GM18870 (cell line): ENCODE measurements around the gene PLEKHG3.
"Not testable (repeated sequence)": the region's sequence is repeated elsewhere in the genome, so short reads cannot be mapped to it uniquely, and the experiment has no call there.

Source experiments
- ATAC-seq: cut with Tn5 transposase; IDR thresholded peaks from one replicate; pipeline ENCODE4 v1.9.1; 2021; ENCODE audit warnings: moderate library complexity; ENCODE audit not compliant: unreplicated experiment

PLEKHG3 gene

DNA sequence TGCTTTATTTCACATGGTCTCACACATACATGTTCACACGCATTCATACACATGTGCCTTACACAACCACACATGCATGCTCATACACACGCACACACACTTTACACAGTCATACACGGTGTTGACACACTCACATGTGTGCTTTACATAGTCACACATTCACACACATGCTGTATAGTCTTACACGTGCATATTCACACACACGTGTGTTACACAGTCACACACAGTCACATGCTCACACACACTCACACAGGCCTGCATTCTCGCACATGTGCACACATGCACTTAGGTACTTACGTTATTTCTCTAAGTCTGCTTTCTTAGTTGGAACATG lies 18.0 kb upstream of the PLEKHG3 start:
- no peak for ATAC-seq

DNA sequence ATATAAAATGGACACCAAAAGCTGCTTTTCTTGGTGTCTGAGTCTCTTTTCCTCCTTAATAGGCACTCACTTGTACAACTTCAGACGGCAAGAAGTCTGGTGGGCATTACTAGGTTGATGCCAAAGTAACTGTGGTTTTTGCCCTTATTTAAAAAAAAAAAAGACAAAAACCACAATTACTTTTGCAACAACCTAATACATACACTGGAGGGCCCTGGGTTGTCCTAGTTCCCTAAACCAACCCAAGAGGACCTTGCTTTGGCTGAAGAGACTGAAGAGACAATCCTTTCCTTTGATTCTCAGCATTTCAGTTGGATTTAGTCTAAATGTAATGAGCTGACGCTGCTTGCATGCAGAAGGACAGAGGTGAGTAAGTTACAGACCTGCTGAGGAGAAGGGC lies 16.2 kb upstream of the PLEKHG3 start:
- no peak for ATAC-seq

DNA sequence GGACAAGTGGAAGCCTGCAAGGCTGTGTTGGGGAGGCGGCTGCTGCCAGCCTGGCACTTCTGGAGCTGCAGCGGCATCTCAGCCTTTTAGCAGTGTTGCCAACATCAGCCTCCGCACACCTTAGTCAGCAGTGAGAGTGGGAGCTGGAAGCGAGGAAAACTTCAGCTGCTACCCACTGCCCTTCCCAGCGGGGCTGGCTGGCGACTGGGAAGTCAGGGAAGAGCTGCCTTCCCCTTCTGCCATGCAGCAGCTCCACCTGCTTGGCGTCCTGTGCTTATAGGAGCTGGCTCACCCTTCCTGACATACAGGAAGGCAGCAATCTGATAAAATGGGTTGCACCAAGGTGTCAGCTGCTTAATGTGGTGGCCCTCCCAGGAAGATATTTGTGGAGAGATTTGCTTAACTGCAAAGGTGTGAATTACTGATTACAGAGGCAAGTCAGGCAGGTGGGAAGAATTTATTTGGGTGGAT lies 15.4 kb upstream of the PLEKHG3 start:
- ATAC-seq = no peak

DNA sequence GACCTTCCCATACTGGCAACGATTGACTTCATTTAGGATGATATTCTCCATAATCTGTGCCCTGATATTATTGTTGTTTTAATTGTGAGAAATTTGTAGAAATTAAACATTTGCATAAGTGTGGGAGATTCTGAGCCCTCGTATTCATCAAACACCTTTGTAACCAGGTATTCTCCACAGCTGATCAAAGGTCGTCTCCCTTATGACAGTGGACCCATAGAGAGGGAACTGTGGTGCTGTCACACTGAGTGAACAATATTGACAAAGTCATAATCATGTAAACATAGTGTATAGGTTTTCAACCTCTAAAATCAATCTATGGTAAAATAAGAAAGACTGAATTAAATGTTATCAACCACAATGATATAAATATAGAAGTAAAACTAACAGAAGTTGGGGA lies 14.9 kb upstream of the PLEKHG3 start:
- no peak for ATAC-seq

DNA sequence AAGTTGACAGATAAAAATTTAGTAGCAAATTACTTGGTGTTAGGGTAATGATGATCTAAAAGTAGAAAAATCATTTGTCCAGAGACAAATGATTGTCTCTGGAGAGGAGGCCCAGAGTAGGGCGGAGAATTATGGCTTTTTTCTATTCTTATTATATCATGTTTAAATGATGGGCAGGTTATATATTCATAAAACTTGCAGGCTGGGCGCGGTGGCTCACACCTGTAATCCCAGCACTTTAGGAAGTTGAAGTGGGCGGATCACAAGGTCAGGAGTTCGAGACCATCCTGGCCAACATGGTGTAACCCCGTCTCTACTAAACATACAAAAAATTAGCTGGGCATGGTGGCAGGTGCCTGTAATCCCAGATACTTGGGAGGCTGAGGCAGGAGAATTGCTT lies 13.6 kb upstream of the PLEKHG3 start:
- ATAC-seq = not testable (repeated sequence)

DNA sequence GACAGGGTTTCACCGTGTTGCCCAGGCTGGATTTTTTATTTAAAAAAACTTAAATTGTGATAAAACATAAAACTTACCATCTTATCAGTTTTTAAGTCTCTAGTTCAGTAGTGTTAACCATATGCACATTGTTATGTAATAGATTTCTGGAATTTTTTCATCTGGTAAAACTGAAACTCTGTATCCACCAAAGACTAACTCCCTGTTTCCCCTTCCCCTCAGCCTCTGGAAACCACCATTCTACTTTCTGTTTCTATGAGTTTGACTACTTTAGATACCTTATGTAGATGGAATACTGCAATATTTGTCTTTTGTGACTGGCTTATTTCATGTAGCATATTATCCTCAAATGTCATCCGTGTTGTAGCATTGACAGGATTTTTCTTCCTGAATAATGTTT lies 12.8 kb upstream of the PLEKHG3 start:
- ATAC-seq = no peak

DNA sequence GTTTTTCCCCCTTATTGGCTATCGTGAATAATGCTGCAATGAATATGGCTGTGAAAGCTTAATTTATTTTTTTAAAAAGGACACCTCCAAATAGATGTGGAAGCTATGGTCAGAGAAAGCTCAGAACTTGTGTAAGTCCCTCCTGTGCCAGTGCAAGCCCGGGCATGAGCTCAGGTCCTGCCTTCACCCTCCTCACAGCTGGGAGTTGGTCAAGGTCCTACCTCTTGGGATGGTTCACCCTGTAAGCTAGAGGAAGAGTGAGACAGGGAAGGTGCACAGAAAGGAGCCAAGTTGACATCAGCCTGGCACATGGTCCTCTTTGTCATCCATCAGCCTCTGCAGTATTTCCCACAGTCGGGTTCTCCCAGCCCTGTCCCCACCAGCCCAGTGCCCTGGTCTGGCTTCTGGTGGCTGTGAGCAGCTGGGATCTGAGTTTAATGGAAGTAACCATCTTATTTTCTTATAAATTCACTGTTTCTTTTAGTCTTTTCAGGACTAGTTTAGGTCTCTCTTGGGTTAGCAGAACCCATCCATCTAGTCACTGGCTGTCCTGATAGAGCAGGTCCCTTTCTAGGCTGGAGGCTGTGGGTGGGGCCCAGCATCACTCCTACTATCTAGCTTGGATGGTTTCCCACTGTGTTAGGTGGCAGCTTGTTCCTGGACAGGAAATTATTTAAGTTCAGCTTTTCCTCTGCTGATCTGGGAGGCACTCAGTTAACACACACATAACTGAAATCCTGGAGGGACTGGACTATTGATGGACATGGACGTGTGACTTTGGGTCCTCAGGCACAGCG lies 11.8 kb upstream of the PLEKHG3 start:
- ATAC-seq = no peak

DNA sequence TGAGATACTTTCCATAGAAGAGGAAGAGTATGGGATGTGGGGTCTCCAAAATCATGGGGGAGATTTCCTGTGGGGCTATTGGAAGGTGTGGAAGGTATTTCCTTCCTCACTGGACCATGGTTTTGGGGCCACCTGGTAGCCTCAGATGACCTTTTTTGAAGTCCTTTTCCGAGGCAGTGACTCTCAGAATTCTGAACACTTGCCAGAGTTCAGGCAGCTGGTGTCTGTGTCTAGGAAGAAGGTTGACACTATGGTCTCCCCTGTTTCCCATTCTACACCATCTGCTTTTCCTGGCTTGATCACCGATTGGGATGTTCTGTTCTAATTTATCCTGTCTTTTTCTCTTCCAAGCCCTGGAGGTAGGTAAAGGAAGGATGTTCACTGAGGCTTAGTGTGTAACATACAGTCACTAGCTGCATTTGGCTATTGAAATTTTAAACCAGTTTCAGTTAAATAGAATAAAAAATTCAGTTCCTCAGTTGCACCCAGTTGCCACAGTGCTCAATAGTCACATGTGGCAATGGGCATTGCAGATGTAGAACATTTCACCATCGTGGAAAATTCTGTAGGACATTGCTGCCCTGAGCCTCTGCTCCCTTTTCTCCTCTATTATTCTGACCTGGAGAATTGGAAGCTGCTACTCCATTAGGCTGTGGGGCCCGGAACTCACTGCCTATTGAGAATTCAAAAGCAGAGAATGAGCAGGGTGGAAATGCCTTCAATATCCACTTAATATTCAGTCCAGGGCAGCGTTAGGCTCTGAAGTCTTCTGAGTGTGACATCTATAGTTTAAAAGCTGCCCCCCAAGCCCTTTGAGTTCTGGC lies 11.0 kb upstream of the PLEKHG3 start:
- ATAC-seq = no peak

DNA sequence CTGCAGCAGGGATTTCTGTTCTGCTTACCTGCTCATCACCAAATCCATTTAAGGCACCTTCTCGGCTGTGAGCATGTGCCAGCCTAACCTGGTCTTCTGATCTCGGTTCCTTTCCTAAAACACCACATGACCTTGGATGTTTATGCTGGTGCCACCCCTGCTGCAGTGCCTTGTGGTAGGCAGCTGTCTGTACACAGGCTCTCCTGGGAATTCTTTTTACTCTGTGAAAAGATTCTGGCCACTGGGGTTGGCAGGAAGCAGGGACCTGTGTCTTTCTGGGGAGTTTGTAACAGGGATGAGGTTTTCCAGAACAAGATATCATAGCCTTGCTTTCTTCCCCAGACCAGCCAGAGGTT lies 10.4 kb upstream of the PLEKHG3 start:
- no peak for ATAC-seq

DNA sequence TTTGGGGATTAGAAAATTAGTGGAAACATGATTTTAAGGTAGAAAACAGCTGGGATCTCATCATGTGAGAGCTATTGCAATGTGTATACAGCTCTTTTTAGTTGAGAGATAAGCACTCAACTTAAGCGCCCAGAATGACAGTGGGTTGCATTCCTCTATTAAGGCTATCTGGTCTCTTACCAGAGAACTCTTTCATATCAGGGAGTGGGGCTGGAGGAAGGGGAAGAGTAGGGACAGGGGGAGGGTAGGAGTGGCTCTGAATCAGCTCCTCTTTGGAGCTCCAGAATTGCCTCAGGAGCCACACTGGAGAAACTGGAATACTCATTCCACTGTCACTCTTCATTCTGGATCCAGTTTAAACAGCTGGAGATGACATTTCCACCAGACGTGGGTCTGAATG lies 9.2 kb upstream of the PLEKHG3 start:
- no peak for ATAC-seq

DNA sequence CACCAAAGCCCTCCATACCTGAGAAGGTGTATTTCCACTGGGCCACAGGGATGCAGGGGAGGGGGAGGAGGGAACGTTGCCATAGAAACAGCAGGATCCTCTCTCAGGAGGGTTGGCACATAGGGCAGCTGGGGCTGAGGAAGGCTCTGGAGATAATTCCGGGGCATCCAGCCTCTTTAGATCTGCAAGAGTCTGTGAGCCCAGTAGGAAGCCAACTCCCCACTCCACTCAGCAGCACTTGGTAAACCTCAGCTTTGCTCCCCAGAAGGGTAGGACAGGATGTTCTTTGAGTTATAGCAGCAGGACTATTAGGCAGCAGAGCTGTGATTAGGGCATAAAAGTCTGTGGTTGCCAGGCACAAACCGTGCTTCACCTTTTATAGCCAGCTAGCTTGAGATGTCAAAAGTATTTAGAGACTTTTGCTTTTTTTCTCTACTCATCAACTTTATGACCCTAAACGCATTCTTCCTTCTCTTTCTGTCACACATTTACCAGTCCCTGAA lies 7.8 kb upstream of the PLEKHG3 start:
- ATAC-seq = no peak

DNA sequence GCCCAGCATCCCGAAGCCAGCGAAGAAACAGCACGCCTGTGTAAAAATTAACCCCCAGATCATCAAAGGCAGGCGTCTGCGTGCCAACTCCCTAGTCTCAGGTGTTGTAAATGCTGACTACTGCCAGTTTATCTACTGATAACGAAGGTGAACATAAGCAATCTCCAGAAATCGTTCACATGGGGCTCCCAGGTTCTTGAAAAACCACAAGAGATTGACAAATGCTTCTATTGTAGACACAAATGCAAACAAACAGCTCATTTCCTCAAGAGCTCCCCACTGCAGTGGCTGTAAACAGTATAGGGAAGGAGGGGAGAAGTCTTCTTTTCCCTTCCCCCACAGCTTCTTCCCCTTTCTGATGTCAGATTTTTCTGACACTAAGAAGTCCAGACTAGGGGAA lies 5.3 kb upstream of the PLEKHG3 start:
- ATAC-seq = no peak

DNA sequence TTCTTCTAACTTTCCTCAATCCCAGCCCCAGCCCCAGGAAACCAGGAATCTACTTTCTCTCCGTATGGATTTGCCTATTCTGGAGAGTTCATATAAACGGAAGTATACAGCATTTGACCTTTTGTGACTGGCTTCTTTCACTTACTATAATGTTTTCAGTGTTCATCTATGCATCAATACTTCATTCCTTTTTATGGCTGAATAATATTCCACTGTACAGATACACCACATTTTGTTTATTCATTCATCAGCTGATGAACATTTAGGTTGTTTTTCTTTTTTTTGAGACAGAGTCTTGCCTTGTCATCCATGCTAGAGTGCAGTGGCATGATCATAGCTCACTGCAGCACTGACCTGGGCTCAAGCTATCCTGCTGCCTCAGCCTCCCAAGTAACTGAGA lies 3.9 kb upstream of the PLEKHG3 start:
- no peak for ATAC-seq

DNA sequence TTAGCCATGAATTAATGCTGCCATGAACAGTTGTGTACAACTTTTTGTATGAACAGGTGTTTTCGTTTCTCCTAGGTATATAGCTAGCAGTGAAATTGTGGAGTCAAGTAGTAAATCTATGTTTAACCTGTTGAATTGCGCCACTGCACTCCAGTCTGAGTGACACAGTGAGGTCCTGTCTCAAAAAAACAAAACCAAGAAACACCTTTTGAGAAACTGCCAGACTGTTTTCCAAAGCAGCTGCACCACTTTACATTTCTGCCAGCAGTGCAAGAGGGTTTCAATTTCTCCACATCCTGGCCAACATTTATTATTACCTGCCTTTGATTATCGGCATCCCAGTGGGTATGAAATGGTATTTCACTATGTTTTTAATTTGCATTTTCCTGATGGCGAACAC lies 3.3 kb upstream of the PLEKHG3 start:
- ATAC-seq = no peak

DNA sequence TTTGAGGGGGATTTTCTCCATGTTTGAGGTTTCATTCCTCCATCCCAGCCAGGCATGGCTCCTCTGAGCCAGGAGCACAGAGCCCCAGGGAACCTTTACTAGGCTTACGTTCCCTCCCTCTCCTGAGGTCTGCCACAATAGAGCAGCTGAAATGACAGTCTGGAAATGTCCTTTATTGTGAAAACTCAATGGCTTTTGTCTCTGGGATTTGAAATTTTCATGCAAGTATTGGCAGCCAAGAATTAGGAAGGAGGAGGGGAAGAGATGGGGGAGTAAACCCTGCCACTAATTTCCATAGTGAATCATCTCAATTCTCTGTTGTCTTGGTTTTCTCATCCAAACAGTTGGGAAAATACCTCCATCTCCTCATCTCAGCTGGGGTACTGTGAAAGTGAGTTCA lies 2.6 kb upstream of the PLEKHG3 start:
- ATAC-seq = no peak

DNA sequence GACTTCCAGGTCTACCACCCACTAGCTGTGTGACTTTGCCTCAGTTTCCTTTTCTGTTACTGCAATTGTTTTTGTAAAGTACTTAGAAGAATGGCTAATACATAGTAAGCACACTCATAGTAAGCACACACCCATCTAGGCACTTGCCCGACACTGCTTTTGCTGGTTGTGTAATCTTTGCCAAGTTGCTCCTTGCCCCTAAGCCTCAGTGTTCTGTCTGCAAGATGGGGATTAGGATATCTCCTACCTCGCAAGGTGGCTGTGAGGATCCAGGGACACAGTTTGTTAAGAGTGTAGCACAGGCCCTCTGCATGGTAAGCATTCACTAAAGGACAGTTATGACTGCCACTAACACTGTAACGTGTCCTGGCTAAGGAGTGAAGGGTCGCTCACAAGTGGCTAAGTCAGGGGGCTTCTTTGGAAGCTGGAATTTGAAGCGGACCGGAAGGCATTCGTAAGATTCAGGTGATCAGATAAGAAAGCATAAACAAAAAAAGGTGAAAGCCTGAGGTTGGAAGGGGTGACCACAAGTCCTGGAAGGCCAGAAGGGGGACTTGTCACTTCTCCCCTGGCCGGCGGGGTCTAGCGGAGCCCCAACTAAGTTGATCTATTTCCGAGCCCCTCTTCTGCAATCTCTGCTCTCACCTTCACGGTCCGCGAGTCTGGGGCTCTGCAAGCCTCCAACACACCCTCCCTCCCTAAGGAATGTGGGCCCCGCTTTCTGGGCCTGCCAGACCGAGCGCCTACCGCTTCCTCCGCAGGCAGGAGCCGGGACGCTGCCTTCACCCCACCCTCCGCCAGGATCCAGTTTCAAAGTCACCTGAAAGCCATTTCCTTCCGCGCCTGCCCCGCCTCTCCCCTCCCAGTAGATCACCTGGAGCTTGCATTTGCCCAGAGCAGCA lies 1.5 kb upstream of the PLEKHG3 start:
- ATAC-seq = no peak

DNA sequence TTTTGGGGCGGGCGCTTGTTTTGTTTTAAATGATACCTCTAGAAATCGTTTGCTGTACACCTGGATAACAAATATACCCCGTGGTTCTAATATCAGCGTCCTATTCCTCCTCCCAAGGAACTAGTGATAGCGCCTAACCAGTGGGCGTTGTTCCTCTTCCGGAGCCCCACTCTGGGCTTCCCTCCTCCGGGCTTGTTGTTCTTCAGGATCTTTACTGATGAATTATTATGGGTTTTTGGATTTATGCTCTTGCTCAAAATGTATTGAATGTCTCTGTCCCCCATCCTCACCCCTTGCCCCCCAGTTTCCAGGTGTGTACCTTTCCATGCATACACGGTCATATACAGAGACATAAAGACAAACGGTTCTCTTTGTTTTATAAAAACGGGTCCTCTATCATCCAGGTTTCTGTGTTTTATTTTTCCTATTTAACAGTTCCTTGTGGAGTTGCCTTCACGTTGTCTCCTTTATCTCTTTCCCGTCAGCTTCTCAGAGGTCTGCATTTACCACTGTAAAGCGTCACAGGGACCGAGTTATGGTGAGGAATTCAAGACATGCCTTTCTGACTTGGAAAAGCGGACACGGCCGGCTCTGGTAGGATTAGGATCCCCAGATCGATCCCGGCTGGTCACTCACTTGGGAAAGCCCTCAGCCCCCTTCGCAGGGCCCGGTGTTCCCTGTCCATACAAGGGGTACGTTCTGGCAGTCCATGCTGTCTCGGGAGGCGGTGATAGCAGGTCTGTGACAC lies 655 bp upstream of the PLEKHG3 start:
- ATAC-seq = no peak

DNA sequence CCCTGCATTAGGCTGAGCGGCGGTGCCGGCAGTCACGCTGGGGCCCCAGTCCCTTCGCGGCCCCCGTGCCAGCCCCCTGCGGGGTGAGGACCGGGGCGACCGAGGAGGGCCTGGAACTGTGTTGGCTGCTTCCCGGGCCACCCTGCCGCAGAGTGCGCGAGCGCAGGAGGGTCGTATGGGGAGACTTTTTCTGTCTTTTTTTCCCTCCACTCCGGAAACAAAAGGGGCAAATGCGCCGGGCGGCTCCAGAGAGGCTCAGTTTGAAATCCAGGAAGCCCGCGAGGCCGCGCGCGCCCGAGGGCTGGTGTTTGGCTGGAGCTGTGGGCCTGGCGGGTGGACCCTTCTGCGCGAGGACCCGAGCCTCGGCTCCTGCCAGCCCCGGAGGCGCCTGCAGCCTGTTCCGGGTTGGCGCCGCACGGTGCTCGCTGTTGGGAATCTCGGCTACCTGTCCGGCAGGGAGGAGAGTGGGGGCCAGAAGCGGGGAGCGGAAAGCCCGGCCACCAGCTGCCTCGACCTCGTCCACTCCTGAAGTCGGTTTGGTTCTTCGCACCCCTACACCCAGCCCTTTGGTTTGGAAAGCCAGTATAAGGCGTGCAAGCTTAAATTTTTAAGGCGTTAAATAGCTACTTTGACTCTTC lies 638 bp downstream of the PLEKHG3 start:
- no peak for ATAC-seq

DNA sequence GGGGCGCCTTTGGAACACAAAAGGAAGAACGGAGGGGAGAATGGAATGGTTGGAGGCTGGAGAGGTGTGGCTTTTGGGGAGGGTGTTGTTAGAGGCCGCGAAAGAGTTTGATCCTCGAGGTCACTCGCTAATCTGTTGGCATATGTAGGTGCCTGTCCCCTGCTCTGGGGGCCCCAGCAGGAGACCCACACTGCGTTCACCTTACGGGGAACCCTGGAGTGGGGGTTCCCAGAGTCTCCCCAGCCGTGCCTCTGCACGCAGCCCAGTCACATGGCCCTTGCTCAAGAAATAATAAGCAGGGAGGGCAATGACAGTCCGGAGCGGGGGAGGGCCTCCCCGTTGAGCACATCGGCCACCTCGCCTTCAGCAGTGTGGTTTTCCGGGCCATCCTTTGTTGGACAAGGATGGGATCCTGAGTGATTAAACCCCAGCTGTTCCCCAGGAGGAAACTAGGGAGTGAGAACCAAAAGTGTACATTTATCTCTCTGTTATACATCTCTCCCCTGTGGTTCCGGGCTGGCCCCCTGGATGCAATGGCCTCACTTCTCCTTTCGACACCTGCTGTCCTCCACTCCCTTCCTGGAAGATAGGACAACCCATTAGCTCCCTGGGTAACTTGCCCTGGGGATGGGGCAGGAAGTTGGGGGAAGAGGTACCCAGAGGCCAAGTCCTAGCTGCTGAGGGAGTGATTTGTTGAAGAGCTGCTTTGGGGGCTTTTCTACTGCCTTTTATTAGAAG lies 1.3 kb downstream of the PLEKHG3 start:
- ATAC-seq = no peak
